Mesenchymal stem cell (in vitro differentiated cells and primary cell): Measurements from ENCODE around the gene KCNQ5.
A peak's percentile ranks its signal among the peaks of the same experiment; 100 is the strongest.

Experiments
- DNase-seq: peaks from one replicate; pipeline ENCODE4 v3.0.0-alpha.2; 2013
- H2AFZ ChIP-seq: one replicate; pipeline ENCODE4 v1.6.1; 2013; ENCODE audit warnings: low read depth, mild to moderate bottlenecking, control low read depth, inconsistent platforms, low read length, moderate library complexity
- H2AK5ac ChIP-seq: 2 replicates; pipeline ENCODE4 v1.6.1; 2013; ENCODE audit warnings: low read length, moderate library complexity, mild to moderate bottlenecking, inconsistent platforms; ENCODE audit not compliant: severe bottlenecking
- H2BK120ac ChIP-seq: one replicate; pipeline ENCODE4 v1.6.1; 2013; ENCODE audit warnings: low read depth, mild to moderate bottlenecking, inconsistent platforms, low read length, moderate library complexity
- H2BK12ac ChIP-seq, 2 experiments: one replicate each; pipeline ENCODE4 v1.6.1; 2013; ENCODE audit warnings: inconsistent platforms in 2 of 2, low read length in 2 of 2, mild to moderate bottlenecking in 2 of 2, moderate library complexity in 2 of 2, control low read depth in 1 of 2
- H2BK15ac ChIP-seq: one replicate; pipeline ENCODE4 v1.6.1; 2013; ENCODE audit warnings: mild to moderate bottlenecking, low read depth, inconsistent platforms; ENCODE audit not compliant: poor library complexity, severe bottlenecking
- H2BK5ac ChIP-seq: 2 replicates; pipeline ENCODE4 v1.6.1; 2013; ENCODE audit warnings: low read depth, mild to moderate bottlenecking, low read length, control low read depth, inconsistent platforms; ENCODE audit not compliant: poor library complexity, severe bottlenecking
- H3K14ac ChIP-seq, 2 experiments: one replicate each; pipeline ENCODE4 v1.6.1; 2013; ENCODE audit warnings: inconsistent platforms in 2 of 2, low read length in 2 of 2, control low read depth in 1 of 2, mild to moderate bottlenecking in 1 of 2, moderate library complexity in 1 of 2
- H3K18ac ChIP-seq, 2 experiments: one replicate each; pipeline ENCODE4 v1.6.1; 2013; ENCODE audit warnings: inconsistent platforms in 2 of 2, low read length in 2 of 2, control low read depth in 1 of 2, low read depth in 1 of 2, mild to moderate bottlenecking in 1 of 2
- H3K23ac ChIP-seq, 2 experiments: one replicate each; pipeline ENCODE4 v1.6.1; 2013; ENCODE audit warnings: inconsistent platforms in 2 of 2, low read length in 2 of 2, mild to moderate bottlenecking in 2 of 2, moderate library complexity in 2 of 2, control low read depth in 1 of 2
- H3K27ac ChIP-seq: 2 replicates; pipeline ENCODE4 v1.5.1; 2013; ENCODE audit warnings: mild to moderate bottlenecking, moderate library complexity, low read length, control low read depth, inconsistent platforms; ENCODE audit not compliant: poor library complexity, severe bottlenecking
- H3K27me3 ChIP-seq, 2 experiments: 2 replicates each; pipeline versions ENCODE4 v1.6.1 to v1.7.0; 2013; ENCODE audit warnings: low read length in 2 of 2, mild to moderate bottlenecking in 2 of 2, moderate library complexity in 2 of 2, control low read depth in 1 of 2, inconsistent platforms in 1 of 2; ENCODE audit not compliant: control insufficient read depth in 1 of 2, insufficient read depth in 1 of 2
- H3K36me3 ChIP-seq, 2 experiments: 2 replicates each; pipeline versions ENCODE4 v1.6.1 to v1.7.0; 2013; ENCODE audit warnings: low read length in 2 of 2, control low read depth in 1 of 2, inconsistent platforms in 1 of 2, low read depth in 1 of 2, mild to moderate bottlenecking in 1 of 2; ENCODE audit not compliant: insufficient read depth in 2 of 2, control insufficient read depth in 1 of 2
- H3K4ac ChIP-seq, 2 experiments: one replicate each; pipeline ENCODE4 v1.6.1; 2013; ENCODE audit warnings: inconsistent platforms in 2 of 2, low read length in 2 of 2, mild to moderate bottlenecking in 2 of 2, moderate library complexity in 2 of 2, control low read depth in 1 of 2, low read depth in 1 of 2
- H3K4me1 ChIP-seq: 2 replicates; pipeline ENCODE4 v1.6.1; 2013; ENCODE audit warnings: low read depth, low read length, control low read depth; ENCODE audit not compliant: control insufficient read depth, insufficient read depth
- H3K4me2 ChIP-seq: 2 replicates; pipeline ENCODE4 v1.6.1; 2013; ENCODE audit warnings: low read length, mild to moderate bottlenecking, inconsistent platforms; ENCODE audit not compliant: poor library complexity, severe bottlenecking
- H3K4me3 ChIP-seq, 2 experiments: 2 replicates each; pipeline versions ENCODE4 v1.5.1 to v1.7.0; 2013; ENCODE audit warnings: low read length in 2 of 2, mild to moderate bottlenecking in 2 of 2, control low read depth in 1 of 2, low read depth in 1 of 2; ENCODE audit not compliant: insufficient read depth in 1 of 2
- H3K79me1 ChIP-seq: replicated peaks from 2 replicates; pipeline ENCODE4 v1.6.1; 2013; ENCODE audit warnings: mild to moderate bottlenecking, control low read depth, low read length, inconsistent platforms; ENCODE audit not compliant: poor library complexity, severe bottlenecking
- H3K9ac ChIP-seq: 2 replicates; pipeline ENCODE4 v1.7.0; 2013; ENCODE audit warnings: mild to moderate bottlenecking, low read length, moderate library complexity
- H3K9me3 ChIP-seq: 2 replicates; pipeline ENCODE4 v1.7.0; 2013; ENCODE audit warnings: mild to moderate bottlenecking, low read length; ENCODE audit not compliant: control insufficient read depth
- H4K8ac ChIP-seq: one replicate; pipeline ENCODE4 v1.6.1; 2013; ENCODE audit warnings: inconsistent platforms, mild to moderate bottlenecking, low read length, moderate library complexity
- H4K91ac ChIP-seq: one replicate; pipeline ENCODE4 v1.6.1; 2013; ENCODE audit warnings: mild to moderate bottlenecking, low read length, inconsistent platforms
- WGBS: methylation state at CpG from one replicate; pipeline ENCODE4 v1.1.7; 2013; ENCODE audit warnings: mixed read lengths; 5-methylcytosine and 5-hydroxymethylcytosine counted together

Gene KCNQ5

DNA sequence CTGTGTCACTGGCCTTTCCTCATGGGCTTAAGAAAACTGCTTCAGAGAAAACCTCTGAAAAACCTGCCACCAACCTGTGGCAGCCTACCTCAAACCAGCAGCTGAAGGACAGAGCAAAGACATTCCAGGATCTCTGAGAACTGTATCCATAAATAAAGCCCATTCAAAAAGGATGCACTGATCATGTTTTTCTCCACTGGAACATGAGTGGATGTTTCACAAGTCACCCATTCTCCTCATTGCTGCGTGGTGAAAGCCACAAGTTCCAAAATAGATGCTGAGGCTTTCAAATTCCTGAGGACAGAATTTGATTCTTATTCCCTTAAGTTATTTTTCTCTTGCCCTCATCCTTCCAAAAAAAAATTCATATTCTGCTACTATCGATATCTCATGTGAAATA, 322.8 kb downstream of the KCNQ5 start:
- no peaks in the 10 kb centered on the region for H3K79me1 ChIP-seq
- H4K91ac ChIP-seq, result no peak overlapping the region
- H3K4me2 ChIP-seq, result no peak overlapping the region
- H2AK5ac ChIP-seq, result no peak overlapping the region
- H2BK5ac ChIP-seq, result no peak overlapping the region
- H3K4me3 ChIP-seq, result no peak overlapping the region
- DNase-seq, result no peak
- no peak overlapping the region for H3K27ac ChIP-seq
- H2AFZ ChIP-seq, result no peak overlapping the region
- no peak overlapping the region for H2BK12ac ChIP-seq
- H3K27me3 ChIP-seq, result no peaks in the 10 kb centered on the region
- no peaks in the 10 kb centered on the region for H3K4me1 ChIP-seq
- H2BK15ac ChIP-seq, result no peak overlapping the region
- 85% methylated on average over 1 of the region's 2 CpGs for WGBS
- no peak overlapping the region for H3K14ac ChIP-seq
- no peak overlapping the region for H3K9ac ChIP-seq
- H4K8ac ChIP-seq, result no peak overlapping the region
- no peak overlapping the region for H3K23ac ChIP-seq
- H3K9me3 ChIP-seq, result no peaks in the 10 kb centered on the region
- no peaks in the 10 kb centered on the region for H3K36me3 ChIP-seq
- no peak overlapping the region for H3K4ac ChIP-seq
- H2BK120ac ChIP-seq, result no peak overlapping the region
- no peak overlapping the region for H3K18ac ChIP-seq

GRCh38 chr6:72946774-72947173, 324.9 kb downstream of the KCNQ5 start:
- Histone ChIP-seq H3K27ac (no peak overlapping the region), H3K79me1 (no peaks in the 10 kb centered on the region), H3K23ac (no peak overlapping the region), H4K8ac (no peak overlapping the region), H3K4ac (no peak overlapping the region), H2AFZ (no peak overlapping the region), H3K9ac (no peak overlapping the region), H3K4me2 (no peak overlapping the region), H3K18ac (no peak overlapping the region), H3K4me1 (peaks cover 3% of the 10 kb centered on the region), H3K36me3 (no peaks in the 10 kb centered on the region), H2BK5ac (no peak overlapping the region), H3K9me3 (no peaks in the 10 kb centered on the region), H2AK5ac (no peak overlapping the region), H3K27me3 (no peaks in the 10 kb centered on the region), H3K14ac (no peak overlapping the region), H3K4me3 (no peak overlapping the region), H4K91ac (no peak overlapping the region), H2BK15ac (no peak overlapping the region), H2BK120ac (no peak overlapping the region), H2BK12ac (no peak overlapping the region)
- 50% methylated on average over 1 of the region's 2 CpGs for WGBS
- peak; percentile 85 for DNase-seq

DNA sequence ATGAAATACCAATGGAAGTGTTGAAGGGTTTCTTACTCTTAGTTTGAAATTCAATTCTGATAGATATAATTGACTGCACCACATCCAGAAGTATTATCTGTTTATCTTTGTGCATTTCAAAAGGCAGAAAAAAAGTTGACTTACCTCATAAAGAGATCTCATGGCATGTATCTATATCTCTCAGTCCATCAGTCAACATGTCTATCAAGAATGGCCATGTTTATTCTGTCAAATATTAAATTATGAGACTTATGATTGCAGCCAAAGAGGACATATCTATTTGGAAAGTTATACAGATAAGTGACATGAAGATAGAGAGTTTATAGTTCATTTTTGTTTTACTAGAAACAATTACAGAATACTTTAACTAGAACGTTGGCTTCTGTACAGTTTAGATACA, 325.7 kb downstream of the KCNQ5 start:
- no peak for DNase-seq
- no peaks in the 10 kb centered on the region for H3K27me3 ChIP-seq
- no peak overlapping the region for H4K8ac ChIP-seq
- no peak overlapping the region for H3K18ac ChIP-seq
- no peak overlapping the region for H2BK15ac ChIP-seq
- H3K79me1 ChIP-seq, result no peaks in the 10 kb centered on the region
- H3K4me2 ChIP-seq, result no peak overlapping the region
- peaks cover 3% of the 10 kb centered on the region for H3K4me1 ChIP-seq
- H3K14ac ChIP-seq, result no peak overlapping the region
- H4K91ac ChIP-seq, result no peak overlapping the region
- no peak overlapping the region for H3K23ac ChIP-seq
- H2BK5ac ChIP-seq, result no peak overlapping the region
- no peak overlapping the region for H3K27ac ChIP-seq
- no peaks in the 10 kb centered on the region for H3K36me3 ChIP-seq
- H3K9me3 ChIP-seq, result no peaks in the 10 kb centered on the region
- no peak overlapping the region for H2BK12ac ChIP-seq
- H2AFZ ChIP-seq, result no peak overlapping the region
- no peak overlapping the region for H2BK120ac ChIP-seq
- H3K4ac ChIP-seq, result no peak overlapping the region
- H3K4me3 ChIP-seq, result no peak overlapping the region
- no CpG with 5 or more reads among the region's 1 CpG for WGBS
- H3K9ac ChIP-seq, result no peak overlapping the region
- no peak overlapping the region for H2AK5ac ChIP-seq

DNA sequence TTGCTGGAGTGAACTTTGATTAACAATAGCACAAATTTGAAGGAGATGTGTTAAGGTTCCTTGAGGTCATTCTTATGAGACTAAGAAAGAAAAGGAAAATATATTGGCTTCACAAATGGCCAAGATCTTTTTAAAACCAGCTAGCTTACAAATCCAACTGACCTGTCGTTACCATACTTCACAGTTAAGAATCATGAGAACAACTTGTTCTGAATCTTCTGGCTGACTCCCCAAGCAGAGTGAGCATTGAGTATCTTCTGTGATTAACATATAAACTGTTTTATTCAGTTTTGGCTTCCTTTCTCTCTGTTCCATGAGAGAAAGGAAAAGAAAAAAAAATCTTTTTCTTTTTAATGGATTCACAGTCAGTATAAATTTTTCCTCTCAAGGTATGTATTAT, 326.3 kb downstream of the KCNQ5 start:
- Histone ChIP-seq H2BK12ac (no peak overlapping the region), H3K4me3 (no peak overlapping the region), H3K36me3 (no peaks in the 10 kb centered on the region), H4K8ac (no peak overlapping the region), H2AFZ (no peak overlapping the region), H3K4me2 (no peak overlapping the region), H2BK120ac (no peak overlapping the region), H2AK5ac (no peak overlapping the region), H3K18ac (no peak overlapping the region), H3K27ac (no peak overlapping the region), H3K4ac (no peak overlapping the region), H3K14ac (no peak overlapping the region), H3K27me3 (no peaks in the 10 kb centered on the region), H3K79me1 (no peaks in the 10 kb centered on the region), H3K9me3 (no peaks in the 10 kb centered on the region), H3K23ac (no peak overlapping the region), H3K9ac (no peak overlapping the region), H3K4me1 (peaks cover 3% of the 10 kb centered on the region), H2BK15ac (no peak overlapping the region), H2BK5ac (no peak overlapping the region), H4K91ac (no peak overlapping the region)
- DNase-seq, result no peak
- WGBS, result no CpG with 5 or more reads among the region's 1 CpG
